HEK293T (cell line): Measurements from ENCODE around the gene PLA2G6.

ENCODE experiments used
- CTCF ChIA-PET: fragments of 350-600 bp; formaldehyde crosslinking; extraction: SDS; loops from one replicate; lab custom pipeline; 2021; ENCODE audit warnings: antibody characterized with exemption, inconsistent platforms; lab: Yijun Ruan, JAX
- POLR2A ChIA-PET: fragments of 350-600 bp; formaldehyde crosslinking; extraction: SDS; loops from one replicate; lab custom pipeline; 2020; ENCODE audit warnings: antibody characterized with exemption, inconsistent platforms; lab: Yijun Ruan, JAX
- DNase-seq: peaks from one replicate; pipeline ENCODE4 v3.0.0; 2012; ENCODE audit warnings: mixed read lengths; ENCODE audit errors: extremely low spot score
- ARNT ChIP-seq: fragments of 450-650 bp; IDR thresholded peaks from 2 replicates; pipeline ENCODE4 v1.6.1; 2017; ENCODE audit warnings: mild to moderate bottlenecking
- BHLHE40 ChIP-seq: fragments of 450-650 bp; IDR thresholded peaks from 2 replicates; pipeline ENCODE4 v1.6.1; 2016; ENCODE audit warnings: mild to moderate bottlenecking, moderate library complexity, borderline replicate concordance
- CTBP1 ChIP-seq: fragments of 450-650 bp; IDR thresholded peaks from 2 replicates; pipeline ENCODE4 v1.6.1; 2016; ENCODE audit warnings: borderline replicate concordance
- ELF4 ChIP-seq: fragments of 450-650 bp; IDR thresholded peaks from 2 replicates; pipeline ENCODE4 v1.6.1; 2017; ENCODE audit warnings: antibody characterized with exemption
- FOXA1 ChIP-seq: fragments of 450-650 bp; IDR thresholded peaks from 2 replicates; pipeline ENCODE4 v1.6.1; 2016; ENCODE audit warnings: mild to moderate bottlenecking
- FOXK2 ChIP-seq: fragments of 450-650 bp; IDR thresholded peaks from 2 replicates; pipeline ENCODE4 v1.6.1; 2016; ENCODE audit warnings: mild to moderate bottlenecking
- FOXM1 ChIP-seq: fragments of 450-650 bp; IDR thresholded peaks from 2 replicates; pipeline ENCODE4 v1.6.1; 2017; ENCODE audit warnings: mild to moderate bottlenecking, borderline replicate concordance
- HDGF ChIP-seq: fragments of 450-650 bp; IDR thresholded peaks from 2 replicates; pipeline ENCODE4 v1.6.1; 2017; ENCODE audit warnings: antibody characterized with exemption, borderline replicate concordance
- L3MBTL2 ChIP-seq: fragments of 450-650 bp; conservative IDR thresholded peaks from 2 replicates; pipeline ENCODE4 v1.6.1; 2016; ENCODE audit warnings: mild to moderate bottlenecking
- LEF1 ChIP-seq: fragments of 450-650 bp; IDR thresholded peaks from 2 replicates; pipeline ENCODE4 v1.6.1; 2017; ENCODE audit warnings: mild to moderate bottlenecking, borderline replicate concordance
- NFRKB ChIP-seq: fragments of 450-650 bp; IDR thresholded peaks from 2 replicates; pipeline ENCODE4 v1.6.1; 2016; ENCODE audit warnings: mild to moderate bottlenecking, moderate library complexity
- PKNOX1 ChIP-seq: fragments of 450-650 bp; IDR thresholded peaks from 2 replicates; pipeline ENCODE4 v1.6.1; 2016
- SP1 ChIP-seq: fragments of 450-650 bp; IDR thresholded peaks from 2 replicates; pipeline ENCODE4 v1.6.1; 2017
- SUZ12 ChIP-seq: fragments of 450-650 bp; IDR thresholded peaks from 2 replicates; pipeline ENCODE4 v1.6.1; 2016; ENCODE audit warnings: mild to moderate bottlenecking
- TARDBP ChIP-seq: fragments of 450-650 bp; IDR thresholded peaks from 2 replicates; pipeline ENCODE4 v1.6.1; 2016
- ZNF384 ChIP-seq: fragments of 450-650 bp; IDR thresholded peaks from 2 replicates; pipeline ENCODE4 v1.6.1; 2016

Gene PLA2G6

GRCh38 chr22:38086001-38086845 lies 95.4 kb downstream of the PLA2G6 start:
- CTCF ChIA-PET = interaction anchor here (1.0 kb wide), 1 partner anchor 34 kb away, joined by 3 read pairs; no protein-coding TSS in a partner anchor
- DNase-seq = no peak
- POLR2A ChIA-PET = no interaction called here
- no peak for TF ChIP-seq PKNOX1
- TF ChIP-seq ARNT = no peak
- TF ChIP-seq CTBP1 = no peak
- no peak for TF ChIP-seq FOXM1
- no peak for TF ChIP-seq FOXK2
- TF ChIP-seq TARDBP = no peak
- TF ChIP-seq FOXA1 = no peak
- TF ChIP-seq SUZ12 = no peak
- no peak for TF ChIP-seq HDGF
- no peak for TF ChIP-seq BHLHE40
- TF ChIP-seq LEF1 = no peak
- no peak for TF ChIP-seq ELF4
- no peak for TF ChIP-seq SP1
- no peak for TF ChIP-seq L3MBTL2
- TF ChIP-seq ZNF384 = no peak
- TF ChIP-seq NFRKB = no peak

DNA sequence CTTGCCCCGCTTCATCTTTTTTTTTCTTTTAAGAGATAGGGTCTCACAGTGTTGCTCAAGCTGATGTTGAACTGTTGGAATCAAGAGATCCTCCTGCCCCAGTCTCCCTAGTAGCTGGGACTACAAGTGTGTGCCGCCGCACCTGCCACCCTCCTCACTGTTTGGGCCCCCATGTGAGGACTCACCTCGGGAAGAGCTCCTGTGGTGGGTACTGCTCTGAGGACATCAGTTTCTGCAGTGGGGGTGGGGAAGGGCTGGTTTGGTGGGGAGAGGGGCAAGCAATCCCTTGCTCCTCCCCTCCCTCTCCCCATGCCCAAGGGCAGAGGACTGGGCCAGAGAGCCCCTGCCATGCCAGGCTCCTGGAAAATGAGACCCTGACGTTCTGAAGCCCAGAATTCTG lies 96.1 kb downstream of the PLA2G6 start:
- TF ChIP-seq SP1 (no peak), NFRKB (no peak), FOXK2 (no peak)
- POLR2A ChIA-PET = no interaction called here
- CTCF ChIA-PET = interaction anchor here (1.0 kb wide), 1 partner anchor 33 kb away, joined by 3 read pairs; no protein-coding TSS in a partner anchor
- no peak for DNase-seq

DNA sequence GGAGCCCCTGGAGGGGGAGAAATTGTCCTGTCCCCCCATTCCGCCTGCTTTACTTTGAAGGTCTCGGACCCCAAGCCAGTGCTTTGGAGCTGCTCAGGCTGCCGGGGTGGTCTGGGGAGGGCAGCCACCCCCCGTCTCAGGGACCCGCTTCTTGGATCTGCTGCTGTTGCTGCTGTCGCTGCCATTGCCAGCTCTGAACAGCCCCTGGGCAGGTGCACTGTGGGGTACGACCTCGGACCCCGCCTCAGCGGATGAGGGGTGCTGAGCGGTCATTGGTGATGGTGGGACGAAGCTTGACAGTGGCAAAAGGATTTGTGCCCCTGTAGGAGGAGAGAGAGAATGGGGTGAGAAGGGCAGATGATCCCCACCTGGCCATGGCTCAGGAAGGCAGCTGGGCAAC lies 96.6 kb downstream of the PLA2G6 start:
- ChIA-PET CTCF (interaction anchor here (1.0 kb wide), 1 partner anchor 33 kb away, joined by 3 read pairs; no protein-coding TSS in a partner anchor), POLR2A (no interaction called here)
- TF ChIP-seq LEF1 (no peak), CTBP1 (no peak)
- DNase-seq = no peak

- CTCF ChIA-PET = no interaction called here
Measured at GRCh38 chr22:38083931-38084631, 97.5 kb downstream of the PLA2G6 start, which contains the start of gene SLC16A8. Gene SLC16A8, minus strand, starts transcription at chr22:38084184. Its CDS starts 1,311 bp downstream, at chr22:38082873.

GRCh38 chr22:38082986-38083710 lies 98.5 kb downstream of the PLA2G6 start:
- no peak for DNase-seq
- POLR2A ChIA-PET = interaction anchor here (0.6 kb wide), 1 partner anchor 136 kb away, joined by 3 read pairs; no protein-coding TSS in a partner anchor

More at GRCh38 chr22:38083931-38084631, 97.5 kb downstream of the PLA2G6 start, which contains the start of gene SLC16A8:
- DNase-seq = no peak
- POLR2A ChIA-PET = no interaction called here
- TF ChIP-seq FOXM1 (no peak), TARDBP (no peak), ARNT (no peak), SP1 (no peak), SUZ12 (no peak), LEF1 (no peak), NFRKB (no peak), FOXK2 (no peak), FOXA1 (no peak), ZNF384 (no peak)

More at GRCh38 chr22:38082986-38083710, 98.5 kb downstream of the PLA2G6 start:
- TF ChIP-seq TARDBP = no peak
- TF ChIP-seq ELF4 = no peak
- no peak for TF ChIP-seq ARNT
- TF ChIP-seq FOXK2 = no peak
- TF ChIP-seq SP1 = no peak
- TF ChIP-seq SUZ12 = no peak
- TF ChIP-seq NFRKB = no peak
- TF ChIP-seq FOXA1 = no peak
- TF ChIP-seq ZNF384 = no peak
- TF ChIP-seq HDGF = no peak
- no peak for TF ChIP-seq CTBP1
- TF ChIP-seq PKNOX1 = no peak
- no peak for TF ChIP-seq FOXM1
- CTCF ChIA-PET = no interaction called here
